Prostate gland (tissue), 2 donors: ENCODE measurements around the gene CAPZB.

ENCODE experiments used
- POLR2A ChIP-seq: fragments of 450-650 bp; IDR thresholded peaks from one replicate; pipeline ENCODE4 v1.6.1; 2016; ENCODE audit warnings: antibody characterized with exemption, mild to moderate bottlenecking
- POLR2AphosphoS5 ChIP-seq: sonication (generic); formaldehyde crosslinking; IDR thresholded peaks from one replicate; pipeline ENCODE4 v1.6.1; 2017; ENCODE audit warnings: antibody characterized with exemption
- TF ChIP-seq, protein P1 (sequence below), 4 experiments: fragments of 200-600 bp in 2 of 4; fragments of 450-650 bp in 2 of 4; sonication (generic) in 2 of 4; IDR thresholded peaks; 1 replicate in 3 of 4; 2 replicates in 1 of 4; pipeline ENCODE4 v1.5.1; 2016 to 2019; ENCODE audit warnings: antibody characterized with exemption in 4 of 4, mild to moderate bottlenecking in 2 of 4, moderate library complexity in 2 of 4

DNA sequence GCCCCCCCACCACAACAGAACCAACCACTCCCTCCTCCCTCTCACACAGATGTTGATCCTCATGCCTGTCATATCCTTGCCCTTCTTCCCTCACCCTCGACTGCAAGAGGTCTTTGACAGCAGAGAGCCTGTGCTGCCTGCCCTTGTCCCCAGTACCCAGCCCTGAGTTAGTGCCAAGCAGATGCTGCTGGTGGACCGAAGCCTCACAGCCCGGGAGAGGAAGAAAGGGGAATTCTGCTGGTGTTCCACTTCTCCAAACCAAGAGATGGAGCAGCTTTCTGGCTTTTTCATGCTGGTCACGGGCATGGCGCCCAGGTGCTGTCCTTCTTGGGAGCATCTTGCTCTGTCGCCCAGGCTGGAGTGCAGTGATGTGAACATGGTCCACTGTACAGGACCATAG, 104.1 kb downstream of the CAPZB start:
- TF ChIP-seq POLR2A (no peak), POLR2AphosphoS5 (no peak)
- TF ChIP-seq, protein P1, sequence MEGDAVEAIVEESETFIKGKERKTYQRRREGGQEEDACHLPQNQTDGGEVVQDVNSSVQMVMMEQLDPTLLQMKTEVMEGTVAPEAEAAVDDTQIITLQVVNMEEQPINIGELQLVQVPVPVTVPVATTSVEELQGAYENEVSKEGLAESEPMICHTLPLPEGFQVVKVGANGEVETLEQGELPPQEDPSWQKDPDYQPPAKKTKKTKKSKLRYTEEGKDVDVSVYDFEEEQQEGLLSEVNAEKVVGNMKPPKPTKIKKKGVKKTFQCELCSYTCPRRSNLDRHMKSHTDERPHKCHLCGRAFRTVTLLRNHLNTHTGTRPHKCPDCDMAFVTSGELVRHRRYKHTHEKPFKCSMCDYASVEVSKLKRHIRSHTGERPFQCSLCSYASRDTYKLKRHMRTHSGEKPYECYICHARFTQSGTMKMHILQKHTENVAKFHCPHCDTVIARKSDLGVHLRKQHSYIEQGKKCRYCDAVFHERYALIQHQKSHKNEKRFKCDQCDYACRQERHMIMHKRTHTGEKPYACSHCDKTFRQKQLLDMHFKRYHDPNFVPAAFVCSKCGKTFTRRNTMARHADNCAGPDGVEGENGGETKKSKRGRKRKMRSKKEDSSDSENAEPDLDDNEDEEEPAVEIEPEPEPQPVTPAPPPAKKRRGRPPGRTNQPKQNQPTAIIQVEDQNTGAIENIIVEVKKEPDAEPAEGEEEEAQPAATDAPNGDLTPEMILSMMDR (IDR thresholded peaks at IDR 0.05) = no peak
